ENCODE data around the gene ENAH.

ENAH gene

DNA sequence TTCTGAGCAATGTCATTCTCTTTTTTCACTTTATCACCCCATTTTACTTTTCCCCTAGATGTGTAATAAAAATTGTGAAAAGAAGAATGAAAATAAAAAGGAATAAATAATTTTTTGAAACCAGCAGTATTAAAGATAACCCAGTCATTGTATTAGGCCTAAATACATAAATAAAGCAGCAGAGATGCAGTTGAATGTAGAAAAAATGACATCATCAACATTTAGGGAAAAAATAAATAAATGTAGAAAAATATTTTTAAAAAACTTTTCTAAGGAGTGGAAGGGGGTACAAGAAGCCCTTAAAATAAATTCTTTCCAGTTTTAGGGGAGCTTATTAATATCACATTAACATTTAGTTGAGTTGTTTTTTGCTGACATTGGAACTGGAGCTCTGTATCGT, 15.3 kb upstream of the ENAH start:
- H3K36me3 Mint-ChIP-seq (ENCODE audit: low read depth), result no peaks in the 10 kb centered on the region
- TF ChIP-seq, protein P1, sequence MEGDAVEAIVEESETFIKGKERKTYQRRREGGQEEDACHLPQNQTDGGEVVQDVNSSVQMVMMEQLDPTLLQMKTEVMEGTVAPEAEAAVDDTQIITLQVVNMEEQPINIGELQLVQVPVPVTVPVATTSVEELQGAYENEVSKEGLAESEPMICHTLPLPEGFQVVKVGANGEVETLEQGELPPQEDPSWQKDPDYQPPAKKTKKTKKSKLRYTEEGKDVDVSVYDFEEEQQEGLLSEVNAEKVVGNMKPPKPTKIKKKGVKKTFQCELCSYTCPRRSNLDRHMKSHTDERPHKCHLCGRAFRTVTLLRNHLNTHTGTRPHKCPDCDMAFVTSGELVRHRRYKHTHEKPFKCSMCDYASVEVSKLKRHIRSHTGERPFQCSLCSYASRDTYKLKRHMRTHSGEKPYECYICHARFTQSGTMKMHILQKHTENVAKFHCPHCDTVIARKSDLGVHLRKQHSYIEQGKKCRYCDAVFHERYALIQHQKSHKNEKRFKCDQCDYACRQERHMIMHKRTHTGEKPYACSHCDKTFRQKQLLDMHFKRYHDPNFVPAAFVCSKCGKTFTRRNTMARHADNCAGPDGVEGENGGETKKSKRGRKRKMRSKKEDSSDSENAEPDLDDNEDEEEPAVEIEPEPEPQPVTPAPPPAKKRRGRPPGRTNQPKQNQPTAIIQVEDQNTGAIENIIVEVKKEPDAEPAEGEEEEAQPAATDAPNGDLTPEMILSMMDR (IDR thresholded peaks at IDR 0.05; ENCODE audit: unreplicated experiment in 3 of 3), result no peak
- peaks cover 18% of the 10 kb centered on the region for H3K4me1 Mint-ChIP-seq
- no peak overlapping the region for H3K4me3 Mint-ChIP-seq
- H3K27me3 Mint-ChIP-seq (ENCODE audit: low read depth), result no peaks in the 10 kb centered on the region
- H3K27ac Mint-ChIP-seq, result no peak overlapping the region
- H3K9me3 Mint-ChIP-seq, result no peaks in the 10 kb centered on the region

DNA sequence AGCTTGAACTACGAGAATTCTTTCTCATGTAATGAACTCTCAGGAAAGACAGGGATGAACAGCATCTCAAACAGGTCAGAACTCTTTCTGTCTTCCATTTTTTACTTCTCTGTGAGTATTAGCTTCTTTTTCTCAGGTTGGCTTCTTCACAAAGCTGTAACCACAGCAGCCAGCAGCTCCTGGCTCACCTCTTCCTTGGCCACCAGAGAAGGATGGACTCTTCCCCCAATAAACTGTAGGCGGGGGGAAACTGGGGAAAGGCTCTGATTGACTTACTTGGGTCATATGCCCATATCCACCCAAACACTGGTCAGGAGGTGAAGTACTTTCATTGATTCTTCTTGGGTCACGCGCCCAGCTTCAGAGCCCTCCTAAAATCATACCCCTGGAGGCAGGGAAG, 14.4 kb upstream of the ENAH start:
- Mint-ChIP-seq H3K4me3 (no peak overlapping the region), H3K27ac (no peak overlapping the region), H3K4me1 (peaks cover 19% of the 10 kb centered on the region), H3K27me3 (ENCODE audit: low read depth) (no peaks in the 10 kb centered on the region), H3K36me3 (ENCODE audit: low read depth) (no peaks in the 10 kb centered on the region), H3K9me3 (no peaks in the 10 kb centered on the region)
- TF ChIP-seq, protein P1 (IDR thresholded peaks at IDR 0.05; ENCODE audit: unreplicated experiment in 3 of 3), result no peak

DNA sequence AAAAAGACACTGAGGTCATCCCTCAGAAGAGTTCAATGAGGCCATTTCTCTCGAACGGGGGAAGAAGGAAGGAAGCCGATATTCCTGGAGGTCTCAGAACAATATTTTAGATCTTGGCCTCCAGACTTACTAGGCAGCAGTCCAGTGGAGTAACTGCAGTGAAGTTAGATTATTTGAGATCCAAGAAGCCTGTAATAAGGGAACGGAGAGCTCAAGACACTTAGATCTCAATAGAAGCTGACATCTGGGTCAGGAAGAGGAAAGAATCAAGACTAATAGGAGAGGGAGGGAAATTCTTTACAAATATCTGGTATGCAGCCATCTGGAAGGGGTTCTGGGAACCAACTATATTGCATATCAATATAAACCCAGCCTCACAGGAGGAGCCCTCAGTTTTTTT, 13.6 kb upstream of the ENAH start:
- H3K4me1 Mint-ChIP-seq, result peaks cover 22% of the 10 kb centered on the region
- no peaks in the 10 kb centered on the region for H3K36me3 Mint-ChIP-seq (ENCODE audit: low read depth)
- TF ChIP-seq, protein P1 (IDR thresholded peaks at IDR 0.05; ENCODE audit: unreplicated experiment in 3 of 3), result no peak
- no peaks in the 10 kb centered on the region for H3K27me3 Mint-ChIP-seq (ENCODE audit: low read depth)
- H3K27ac Mint-ChIP-seq, result peak overlapping the region in 2 of 3 experiments; percentile 54 to 63
- no peaks in the 10 kb centered on the region for H3K9me3 Mint-ChIP-seq
- no peak overlapping the region for H3K4me3 Mint-ChIP-seq

DNA sequence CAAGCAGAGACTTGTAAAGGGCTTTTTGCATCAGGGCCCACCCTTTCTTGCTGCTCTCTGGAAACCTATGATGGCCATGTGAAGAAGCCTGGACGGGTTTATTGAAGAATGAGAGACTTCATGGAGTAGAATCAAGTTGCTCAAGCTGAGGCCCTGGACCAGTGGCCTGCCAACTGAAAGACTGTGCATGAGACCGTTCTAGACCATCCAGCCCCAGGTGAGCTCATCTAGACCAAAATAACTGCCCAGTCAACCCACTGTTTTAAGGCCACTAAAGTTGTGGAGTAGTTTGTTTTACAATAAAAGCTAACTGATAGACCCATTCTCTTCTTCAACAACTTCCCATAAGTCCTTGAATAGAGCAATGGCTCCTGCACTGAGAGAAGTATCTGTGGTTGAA, 11.8 kb upstream of the ENAH start:
- peaks cover 19% of the 10 kb centered on the region for H3K4me1 Mint-ChIP-seq
- H3K9me3 Mint-ChIP-seq, result no peaks in the 10 kb centered on the region
- H3K36me3 Mint-ChIP-seq (ENCODE audit: low read depth), result no peaks in the 10 kb centered on the region
- no peak overlapping the region for H3K27ac Mint-ChIP-seq
- H3K4me3 Mint-ChIP-seq, result no peak overlapping the region
- H3K27me3 Mint-ChIP-seq (ENCODE audit: low read depth), result no peaks in the 10 kb centered on the region
- TF ChIP-seq, protein P1 (IDR thresholded peaks at IDR 0.05; ENCODE audit: unreplicated experiment in 3 of 3), result no peak

DNA sequence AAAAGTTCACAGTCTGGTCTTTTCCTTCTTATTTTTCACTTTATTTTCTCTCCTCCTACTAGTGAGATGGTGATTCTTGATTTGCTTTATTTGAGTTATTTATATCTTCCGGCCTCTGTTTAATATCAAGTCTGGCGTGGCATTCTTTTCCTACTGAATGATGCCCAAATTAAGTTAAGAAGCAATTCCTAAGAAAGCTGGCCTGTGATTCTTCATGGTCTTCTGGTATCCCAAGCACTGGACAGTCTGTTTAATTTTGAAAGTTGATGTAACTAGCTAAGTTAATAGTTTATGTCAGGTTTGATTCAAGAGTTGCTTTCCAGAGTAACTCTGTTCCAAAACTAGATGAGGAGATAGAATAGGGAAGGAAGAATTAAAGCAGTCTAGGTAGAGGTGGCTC, 9.2 kb upstream of the ENAH start:
- H3K4me1 Mint-ChIP-seq, result peaks cover 31% of the 10 kb centered on the region
- TF ChIP-seq, protein P1 (IDR thresholded peaks at IDR 0.05; ENCODE audit: unreplicated experiment in 3 of 3), result no peak
- H3K27ac Mint-ChIP-seq, result no peak overlapping the region
- no peaks in the 10 kb centered on the region for H3K9me3 Mint-ChIP-seq
- no peaks in the 10 kb centered on the region for H3K27me3 Mint-ChIP-seq (ENCODE audit: low read depth)
- no peak overlapping the region for H3K4me3 Mint-ChIP-seq
- no peaks in the 10 kb centered on the region for H3K36me3 Mint-ChIP-seq (ENCODE audit: low read depth)

DNA sequence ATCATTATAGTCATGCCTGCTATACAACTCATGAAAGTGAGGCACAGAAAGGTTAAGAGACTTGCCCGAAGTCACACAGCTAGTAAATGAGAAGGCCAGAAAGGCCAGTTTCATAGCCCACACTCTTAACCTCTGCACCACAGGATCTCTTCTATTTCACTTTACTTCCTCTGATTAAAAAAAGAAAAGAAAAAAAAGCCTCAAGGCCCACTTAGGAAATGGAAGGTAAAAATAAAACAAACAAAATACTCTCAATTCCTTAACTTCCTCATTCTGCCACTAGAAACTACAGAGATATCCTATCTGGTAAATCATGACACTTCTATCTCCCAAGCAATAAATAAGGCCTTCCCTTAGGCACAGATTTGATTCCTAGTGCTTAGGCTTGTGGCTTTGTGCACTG, 7.6 kb upstream of the ENAH start:
- Mint-ChIP-seq H3K4me1 (peaks cover 31% of the 10 kb centered on the region), H3K36me3 (ENCODE audit: low read depth) (no peaks in the 10 kb centered on the region)

More for the DNA sequence above, 7.6 kb upstream of the ENAH start:
- no peaks in the 10 kb centered on the region for H3K9me3 Mint-ChIP-seq
- H3K4me3 Mint-ChIP-seq, result no peak overlapping the region
- no peaks in the 10 kb centered on the region for H3K27me3 Mint-ChIP-seq (ENCODE audit: low read depth)
- H3K27ac Mint-ChIP-seq, result peak overlapping the region in 2 of 3 experiments; percentile 15 to 26
- TF ChIP-seq, protein P1 (IDR thresholded peaks at IDR 0.05; ENCODE audit: unreplicated experiment in 3 of 3), result no peak
